Measurements from ENCODE around the gene SERPINH1. TPM values are rescaled to one million over a fixed set of nuclear protein-coding genes. Genes with fewer than 3 reads are reported as not detected.
A peak's percentile ranks its signal among the peaks of the same experiment; 100 is the strongest.

The SERPINH1 gene
- total RNA-seq, 1 donor from 2014 or later = 328 TPM

DNA sequence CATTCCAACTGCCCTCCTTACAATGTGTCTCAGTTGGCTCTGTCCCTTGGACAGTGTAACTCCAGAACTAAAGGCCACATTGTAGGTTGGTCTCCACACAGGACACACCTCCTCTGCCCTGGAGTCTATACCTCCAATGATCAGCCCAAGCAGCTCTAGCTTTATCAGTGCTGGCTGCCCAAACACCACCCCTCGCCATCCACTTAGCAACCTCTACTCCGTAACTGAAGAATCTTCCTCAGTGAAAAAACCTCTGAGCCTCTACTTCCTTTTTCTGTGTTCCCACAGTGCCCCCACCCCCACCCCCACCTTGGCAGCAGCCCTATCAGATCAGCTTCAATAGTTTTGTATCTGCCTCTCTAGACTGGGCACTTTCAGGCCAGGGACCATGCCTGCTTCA lies 33.4 kb downstream of the SERPINH1 start:
- no peak for DNase-seq (ENCODE audit: low read depth in 2 of 2)

- no peak for DNase-seq (ENCODE audit: low read depth in 2 of 2)
These were observed 34.9 kb downstream of the SERPINH1 start for GRCh38 chr11:75596914-75597313.

DNA sequence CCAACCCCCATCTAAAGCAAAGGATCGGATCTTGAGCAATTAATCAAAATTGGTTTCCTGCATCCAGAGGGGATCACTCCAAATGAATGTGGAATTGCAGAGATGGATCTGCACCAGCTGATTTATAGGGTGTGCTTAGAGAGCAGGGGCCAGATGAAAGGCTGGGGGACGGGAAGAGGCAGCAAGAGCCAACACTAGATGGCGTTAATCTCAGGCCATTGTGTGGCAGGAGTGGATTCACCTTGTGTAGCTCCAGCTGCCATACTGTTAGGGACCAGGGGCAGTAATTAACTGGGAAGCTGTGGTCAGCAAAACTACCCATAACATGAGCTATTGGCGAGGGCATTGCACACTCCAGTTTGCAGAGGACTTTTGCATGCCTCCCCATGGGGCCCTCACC lies 35.6 kb downstream of the SERPINH1 start:
- peak; percentile 25 to 56 for DNase-seq (ENCODE audit: low read depth in 2 of 2)

- DNase-seq (ENCODE audit: low read depth in 2 of 2) = no peak
These were observed 36.2 kb downstream of the SERPINH1 start for GRCh38 chr11:75598264-75598663.

GRCh38 chr11:75598900-75599299 lies 36.8 kb downstream of the SERPINH1 start:
- DNase-seq (ENCODE audit: low read depth in 2 of 2) = no peak

DNA sequence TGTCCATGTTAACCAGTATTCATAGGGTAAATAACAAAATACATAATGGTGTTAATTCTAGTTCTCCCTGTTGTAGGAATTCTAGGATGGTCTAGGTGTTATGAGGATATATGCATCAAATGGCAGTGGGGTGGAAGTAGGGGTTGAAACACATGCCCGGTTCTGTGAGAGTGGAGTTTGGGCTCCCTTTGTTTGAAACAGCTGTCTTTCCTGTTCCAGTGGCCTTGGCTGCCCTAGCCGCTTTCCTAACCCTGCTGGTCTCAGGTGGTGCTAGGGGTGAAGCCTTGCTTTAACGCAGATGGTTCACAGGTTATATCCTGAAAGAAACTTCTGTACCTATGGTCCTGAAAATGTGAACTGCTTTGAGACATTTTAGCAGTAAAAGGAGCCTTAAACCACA lies 38.3 kb downstream of the SERPINH1 start:
- peak; percentile 26 to 52 for DNase-seq (ENCODE audit: low read depth in 2 of 2)

DNA sequence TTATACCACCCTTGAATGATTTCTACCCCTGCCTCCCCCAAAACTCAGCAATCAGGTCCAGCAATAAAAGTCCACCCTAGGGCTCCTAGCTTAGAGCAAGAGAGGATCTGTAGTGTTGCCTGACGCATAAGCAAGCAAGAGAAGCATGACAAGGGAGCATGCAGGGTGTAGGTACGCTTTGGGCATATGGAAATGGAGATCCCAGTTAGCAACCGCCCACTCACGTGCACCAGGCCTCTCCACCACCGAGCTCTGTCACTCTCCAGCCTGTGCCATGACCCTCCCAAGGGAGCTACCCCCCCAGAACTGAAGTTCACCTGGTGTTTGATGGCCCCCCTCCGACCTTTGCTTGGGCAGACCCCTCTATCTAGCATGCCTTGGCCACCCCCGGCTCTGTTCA lies 39.4 kb downstream of the SERPINH1 start:
- no peak for DNase-seq (ENCODE audit: low read depth in 2 of 2)

DNA sequence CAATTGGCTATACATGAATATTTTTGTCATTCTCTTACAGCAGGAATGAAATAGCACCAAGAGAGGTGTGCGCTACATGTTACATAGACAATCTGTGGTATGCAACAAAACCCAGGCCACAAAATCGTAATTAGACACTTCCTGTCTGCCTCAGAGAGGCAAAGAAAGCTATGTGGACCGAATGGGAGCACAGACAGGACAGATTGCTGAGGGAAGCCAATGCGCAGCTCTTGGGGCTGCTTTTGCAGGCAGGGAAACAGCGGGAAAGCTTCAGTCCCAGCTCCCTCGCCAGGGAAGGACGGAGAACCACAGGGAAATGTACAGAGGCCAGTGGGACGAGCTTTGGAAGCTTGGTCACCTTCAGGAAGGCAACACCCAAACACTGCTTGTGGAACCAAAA lies 40.9 kb downstream of the SERPINH1 start:
- peak in 1 of 2 donors; percentile 36 for DNase-seq (ENCODE audit: low read depth in 2 of 2)

DNA sequence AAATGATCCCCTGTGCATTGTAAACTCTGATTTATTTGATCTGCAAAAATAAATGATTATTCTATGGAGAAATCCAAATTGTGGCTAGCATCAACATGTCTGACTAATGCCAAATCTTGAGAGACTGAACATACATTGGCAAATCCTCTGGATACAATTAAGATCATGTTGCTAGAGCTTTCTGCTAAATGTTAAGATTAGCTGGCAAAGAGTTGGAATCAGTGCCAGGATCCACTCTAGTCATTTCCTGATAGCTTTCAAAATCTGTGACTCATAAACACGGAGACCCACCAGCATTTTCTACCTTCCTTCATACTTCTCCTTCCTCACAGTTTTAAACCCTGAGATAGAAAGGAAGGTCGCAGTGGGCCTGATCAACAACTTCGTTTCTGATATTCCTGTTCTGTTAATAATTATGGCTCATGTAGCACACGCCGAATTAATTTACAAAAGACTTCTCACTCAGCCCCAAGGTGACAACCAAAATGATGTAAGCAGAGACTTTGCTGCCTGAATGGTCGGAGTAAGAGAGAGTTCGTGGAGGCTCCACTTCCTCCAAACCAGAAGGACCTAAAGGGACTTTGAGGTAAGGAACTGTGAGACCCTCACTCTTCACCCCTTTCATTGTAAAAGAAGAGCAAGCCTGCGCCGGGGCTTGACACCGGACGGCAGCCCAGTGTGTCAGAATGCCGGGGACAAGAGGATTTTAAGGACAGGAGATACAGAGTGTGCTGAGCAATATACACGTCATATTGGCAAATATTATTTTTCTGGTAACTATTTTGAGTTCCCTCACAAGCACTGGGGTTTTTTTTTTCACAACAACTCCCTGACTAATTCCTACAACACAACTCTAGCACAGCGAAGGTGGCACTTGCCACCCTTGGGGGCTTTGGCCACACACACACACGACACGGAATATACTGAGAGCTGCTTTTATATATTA lies 42.0 kb downstream of the SERPINH1 start:
- peak; percentile 40 to 87 for DNase-seq (ENCODE audit: low read depth in 2 of 2)

DNA sequence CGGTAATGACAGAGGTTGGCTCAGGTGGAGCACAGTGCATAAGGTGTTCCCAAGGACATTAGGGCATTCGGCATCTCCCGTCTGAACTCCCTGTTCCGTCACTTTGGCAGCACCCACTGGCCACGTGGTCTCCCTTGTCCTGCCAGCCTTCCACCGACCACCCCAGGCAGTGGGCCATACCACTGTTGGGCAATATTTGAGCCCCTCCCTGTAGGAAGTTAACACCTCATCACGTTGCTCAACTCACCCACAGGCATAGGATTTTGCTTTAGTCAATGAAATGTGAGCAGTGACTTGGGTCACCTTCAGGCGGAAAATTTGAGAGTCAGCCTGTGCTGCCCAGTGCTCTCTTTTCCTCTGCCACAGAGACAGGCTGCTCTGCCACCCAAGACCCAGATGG lies 44.0 kb downstream of the SERPINH1 start:
- no peak for DNase-seq (ENCODE audit: low read depth in 2 of 2)

DNA sequence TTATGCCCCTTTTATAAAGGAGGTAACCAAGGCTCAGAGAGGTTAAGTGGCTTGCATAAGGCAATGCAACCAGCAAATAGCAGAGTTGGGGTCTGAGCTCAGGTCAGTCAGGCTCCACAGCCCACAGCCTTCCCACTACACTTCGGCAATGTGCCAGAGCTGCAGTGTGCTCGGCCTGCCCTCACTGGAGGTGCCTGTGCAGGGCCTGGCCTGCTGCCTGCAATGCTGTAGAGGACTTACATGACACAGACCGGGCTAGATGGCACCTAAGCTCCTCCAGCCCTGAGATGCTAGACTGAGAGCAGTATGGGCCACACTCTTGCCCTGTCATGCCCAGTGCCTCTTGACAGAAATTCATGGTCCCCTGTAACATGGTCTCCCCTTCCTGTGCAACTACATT lies 49.8 kb downstream of the SERPINH1 start:
- DNase-seq (ENCODE audit: low read depth in 2 of 2) = no peak

DNA sequence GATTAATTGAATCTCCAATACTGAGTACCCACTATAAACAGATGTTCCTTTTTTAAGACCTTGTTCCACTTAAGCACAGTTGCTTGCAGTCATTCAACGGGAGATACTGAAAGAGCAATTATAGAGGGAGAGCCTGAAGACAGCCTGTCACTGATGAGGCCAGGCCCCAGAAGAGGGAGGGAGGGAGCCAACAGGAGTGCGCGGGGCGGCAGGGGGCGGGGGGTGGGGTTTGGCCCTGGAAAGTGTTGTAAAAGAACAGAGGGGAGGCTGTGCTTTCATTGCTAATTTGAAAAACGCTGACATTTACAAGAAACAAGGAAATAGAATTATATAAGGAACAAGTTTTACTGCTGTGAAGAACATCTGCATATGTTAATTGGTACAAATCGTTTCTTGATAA lies 53.7 kb downstream of the SERPINH1 start:
- DNase-seq (ENCODE audit: low read depth in 2 of 2) = no peak

- DNase-seq (ENCODE audit: low read depth in 2 of 2) = no peak
These were observed 54.2 kb downstream of the SERPINH1 start for GRCh38 chr11:75616281-75616680.

Other genes starting within 250 kb of the SERPINH1 start
- 167 and 260 TPM in 2 replicates for gene ARRB1, start 210.6 kb upstream of the SERPINH1 start, total RNA-seq
- 2,725 and 2,751 TPM in 2 replicates for gene RPS3, start 162.7 kb upstream of the SERPINH1 start, total RNA-seq
- gene KLHL35, start 129.1 kb upstream of the SERPINH1 start, total RNA-seq = 1.0 and 2.4 TPM in 2 replicates
- gene GDPD5, start 36.3 kb upstream of the SERPINH1 start, total RNA-seq = 9.8 and 21.0 TPM in 2 replicates
- 0.26 and 0.51 TPM in 2 replicates for gene MAP6, start 106.8 kb downstream of the SERPINH1 start, total RNA-seq
- gene MOGAT2, start 155.6 kb downstream of the SERPINH1 start, total RNA-seq = not detected in 2 replicates
- 1.3 TPM in 2 replicates for gene DGAT2, start 206.5 kb downstream of the SERPINH1 start, total RNA-seq